Measurements from ENCODE around the gene KMT2B. TPM values are rescaled to one million over a fixed set of nuclear protein-coding genes. Genes with fewer than 3 reads are reported as not detected.

The KMT2B gene
- total and polyA plus RNA-seq, 9 of the 15 experiments (the other 6 are each of a cell fraction or from before 2014, with no cell fraction given), result 0.63 to 43.9 (median 8.1) TPM

GRCh38 chr19:35717665-35718344 lies at the start of gene KMT2B (continued):
- TF ChIP-seq ZNF175 (CRISPR knock-in tag; IDR thresholded peaks at IDR 0.05; ENCODE audit: low read depth) (no peak), ZNF23 (CRISPR knock-in tag; IDR thresholded peaks at IDR 0.05) (no peak), ATF3 (IDR thresholded peaks at IDR 0.05) (no peak), ATF3 (CRISPR knock-in tag; conservative IDR thresholded peaks at IDR 0.05) (no peak), ZNF592 (IDR thresholded peaks at IDR 0.05) (no peak), NFIX (CRISPR knock-in tag; IDR thresholded peaks at IDR 0.05; ENCODE audit: low read depth) (no peak), SIN3B (IDR thresholded peaks at IDR 0.05; ENCODE audit: low read depth) (0 out of 2 replicates have a peak, but pooled peaks have one; percentile 13), TAF15 (IDR thresholded peaks at IDR 0.05; ENCODE audit: low read depth, low read length) (no peak), KLF6 (CRISPR knock-in tag; IDR thresholded peaks at IDR 0.05; ENCODE audit: borderline replicate concordance) (no peak), HIVEP1 (CRISPR knock-in tag; IDR thresholded peaks at IDR 0.05) (no peak), BACH1 (tag; IDR thresholded peaks at IDR 0.05) (no peak), HNRNPLL (IDR thresholded peaks at IDR 0.05; ENCODE audit: low read depth, low read length, poor library complexity, severe bottlenecking) (no peak), IFI16 (CRISPR knock-in tag; IDR thresholded peaks at IDR 0.05) (no peak), ZNF655 (CRISPR knock-in tag; IDR thresholded peaks at IDR 0.05) (no peak), SUPT5H (IDR thresholded peaks at IDR 0.05) (no peak), KLF10 (CRISPR knock-in tag; IDR thresholded peaks at IDR 0.05) (no peak), HDAC2 (IDR thresholded peaks at IDR 0.05) (no peak), ZZZ3 (IDR thresholded peaks at IDR 0.05) (no peak), KDM5B (IDR thresholded peaks at IDR 0.05; ENCODE audit: insufficient replicate concordance, low read depth, low read length) (peak; percentile 13), WHSC1 (IDR thresholded peaks at IDR 0.05; ENCODE audit: low read length) (no peak), HMG20A (CRISPR knock-in tag; conservative IDR thresholded peaks at IDR 0.05) (no peak), TAF9B (IDR thresholded peaks at IDR 0.05; ENCODE audit: partially characterized antibody) (no peak), ZNF76 (CRISPR knock-in tag; IDR thresholded peaks at IDR 0.05; ENCODE audit: borderline replicate concordance) (no peak)

All from K562 (cell line).